Measurements from ENCODE around the gene PCDHGA12. TPM values are rescaled to one million over a fixed set of nuclear protein-coding genes. Genes with fewer than 3 reads are reported as not detected.

Gene PCDHGA12
- total RNA-seq, 1 experiment from 2014 or later = not detected

DNA sequence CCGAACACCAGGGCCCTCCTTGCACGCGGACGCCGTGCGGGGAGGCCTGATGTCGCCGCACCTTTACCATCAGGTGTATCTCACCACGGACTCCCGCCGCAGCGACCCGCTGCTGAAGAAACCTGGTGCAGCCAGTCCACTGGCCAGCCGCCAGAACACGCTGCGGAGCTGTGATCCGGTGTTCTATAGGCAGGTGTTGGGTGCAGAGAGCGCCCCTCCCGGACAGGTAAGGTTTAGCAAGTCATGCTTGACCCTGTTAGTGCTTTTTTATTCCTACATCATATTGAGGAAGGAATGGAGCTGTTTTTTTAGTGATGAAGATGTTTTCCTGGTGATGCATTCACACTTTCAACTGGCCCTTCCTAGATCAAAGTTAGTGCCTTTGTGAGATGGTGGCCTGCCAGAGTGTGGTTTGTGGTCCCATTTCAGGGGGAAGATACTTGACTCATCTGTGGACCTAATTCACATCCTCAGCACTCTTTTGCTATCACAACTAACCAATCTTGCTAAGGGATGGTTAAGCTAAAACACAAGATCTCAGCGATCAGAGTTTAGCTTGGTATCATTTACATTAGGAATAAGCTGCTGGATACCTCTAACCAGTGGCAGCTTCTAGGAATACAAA, 48.1 kb downstream of the PCDHGA12 start:
- Histone ChIP-seq H3K36me3 (peaks cover 38% of the 10 kb centered on the region), H3K9me3 (no peaks in the 10 kb centered on the region), H3K27me3 (no peaks in the 10 kb centered on the region), H3K4me3 (peak overlapping the region; percentile 63)
- peak; percentile 32 for DNase-seq

DNA sequence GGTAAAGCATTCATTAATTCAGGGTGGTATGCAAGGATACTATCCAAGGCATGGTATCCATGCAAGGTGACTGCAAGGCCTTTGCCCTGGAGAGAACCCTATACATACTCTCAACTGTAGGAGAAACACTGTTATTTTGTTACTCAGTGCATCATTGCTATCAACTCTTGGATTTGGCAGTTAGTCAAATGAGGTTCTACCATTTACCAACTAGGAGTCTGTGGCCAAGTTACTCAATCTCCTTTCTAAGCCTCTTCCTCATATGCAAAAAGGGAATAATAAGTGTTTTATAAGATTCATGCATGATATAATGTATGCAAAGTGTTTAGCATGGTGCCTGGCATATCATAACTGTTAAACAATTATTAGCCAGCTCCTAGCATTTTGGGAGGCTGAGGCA, 49.5 kb downstream of the PCDHGA12 start:
- no peaks in the 10 kb centered on the region for H3K27me3 ChIP-seq
- peak overlapping the region; percentile 63 for H3K4me3 ChIP-seq
- no peak for DNase-seq
- no peaks in the 10 kb centered on the region for H3K9me3 ChIP-seq
- peaks cover 47% of the 10 kb centered on the region for H3K36me3 ChIP-seq

Other genes with a start within 250 kb of the PCDHGA12 start
- gene PCDHB16, start 248.1 kb upstream of the PCDHGA12 start, total RNA-seq (2014; rRNA removed; shearing (Covaris generic); ENCODE audit: low replicate concordance) = 0.10 and 1.2 TPM in 2 replicates
- gene PCDHB9, start 243.3 kb upstream of the PCDHGA12 start, total RNA-seq (2014; rRNA removed; shearing (Covaris generic); ENCODE audit: low replicate concordance) = 1.9 TPM in 1 of 2 replicates, not detected in the other
- gene PCDHB10, start 238.2 kb upstream of the PCDHGA12 start, total RNA-seq (2014; rRNA removed; shearing (Covaris generic); ENCODE audit: low replicate concordance) = 0.10 TPM in 1 of 2 replicates, not detected in the other
- gene PCDHB11, start 230.9 kb upstream of the PCDHGA12 start, total RNA-seq (2014; rRNA removed; shearing (Covaris generic); ENCODE audit: low replicate concordance) = 1.0 TPM in 1 of 2 replicates, not detected in the other
- gene PCDHB12, start 221.8 kb upstream of the PCDHGA12 start, total RNA-seq (2014; rRNA removed; shearing (Covaris generic); ENCODE audit: low replicate concordance) = 0.16 TPM in 1 of 2 replicates, not detected in the other
- 0.40 TPM in 1 of 2 replicates, not detected in the other for gene PCDHB13, start 216.6 kb upstream of the PCDHGA12 start, total RNA-seq (2014; rRNA removed; shearing (Covaris generic); ENCODE audit: low replicate concordance)
- gene PCDHB14, start 207.2 kb upstream of the PCDHGA12 start, total RNA-seq (2014; rRNA removed; shearing (Covaris generic); ENCODE audit: low replicate concordance) = 0.74 and 3.8 TPM in 2 replicates
- gene PCDHB15, start 185.1 kb upstream of the PCDHGA12 start, total RNA-seq (2014; rRNA removed; shearing (Covaris generic); ENCODE audit: low replicate concordance) = 0.07 and 2.0 TPM in 2 replicates
- not detected in 2 replicates for gene SLC25A2, start 126.5 kb upstream of the PCDHGA12 start, total RNA-seq (2014; rRNA removed; shearing (Covaris generic); ENCODE audit: low replicate concordance)
- 183 and 217 TPM in 2 replicates for gene TAF7, start 109.7 kb upstream of the PCDHGA12 start, total RNA-seq (2014; rRNA removed; shearing (Covaris generic); ENCODE audit: low replicate concordance)
- gene PCDHGA1, start 100.0 kb upstream of the PCDHGA12 start, total RNA-seq (2014; rRNA removed; shearing (Covaris generic); ENCODE audit: low replicate concordance) = 0.42 and 0.56 TPM in 2 replicates
- gene PCDHGA2, start 91.7 kb upstream of the PCDHGA12 start, total RNA-seq (2014; rRNA removed; shearing (Covaris generic); ENCODE audit: low replicate concordance) = not detected in 2 replicates
- gene PCDHGA3, start 86.7 kb upstream of the PCDHGA12 start, total RNA-seq (2014; rRNA removed; shearing (Covaris generic); ENCODE audit: low replicate concordance) = not detected in 2 replicates
- gene PCDHGB1, start 80.4 kb upstream of the PCDHGA12 start, total RNA-seq (2014; rRNA removed; shearing (Covaris generic); ENCODE audit: low replicate concordance) = 0.59 and 1.3 TPM in 2 replicates
- 0.23 and 0.44 TPM in 2 replicates for gene PCDHGA4, start 75.5 kb upstream of the PCDHGA12 start, total RNA-seq (2014; rRNA removed; shearing (Covaris generic); ENCODE audit: low replicate concordance)
- 1.6 and 2.5 TPM in 2 replicates for gene PCDHGB2, start 70.5 kb upstream of the PCDHGA12 start, total RNA-seq (2014; rRNA removed; shearing (Covaris generic); ENCODE audit: low replicate concordance)
- gene PCDHGA5, start 66.3 kb upstream of the PCDHGA12 start, total RNA-seq (2014; rRNA removed; shearing (Covaris generic); ENCODE audit: low replicate concordance) = not detected in 2 replicates
- gene PCDHGB3, start 60.3 kb upstream of the PCDHGA12 start, total RNA-seq (2014; rRNA removed; shearing (Covaris generic); ENCODE audit: low replicate concordance) = 0.81 TPM in 1 of 2 replicates, not detected in the other
- gene PCDHGA6, start 56.6 kb upstream of the PCDHGA12 start, total RNA-seq (2014; rRNA removed; shearing (Covaris generic); ENCODE audit: low replicate concordance) = 0.20 and 2.3 TPM in 2 replicates
- 0.07 and 0.67 TPM in 2 replicates for gene PCDHGA7, start 47.8 kb upstream of the PCDHGA12 start, total RNA-seq (2014; rRNA removed; shearing (Covaris generic); ENCODE audit: low replicate concordance)
- 0.17 and 0.26 TPM in 2 replicates for gene PCDHGB4, start 42.8 kb upstream of the PCDHGA12 start, total RNA-seq (2014; rRNA removed; shearing (Covaris generic); ENCODE audit: low replicate concordance)
- gene PCDHGA8, start 37.9 kb upstream of the PCDHGA12 start, total RNA-seq (2014; rRNA removed; shearing (Covaris generic); ENCODE audit: low replicate concordance) = 0.03 and 0.59 TPM in 2 replicates
- gene PCDHGB5, start 32.6 kb upstream of the PCDHGA12 start, total RNA-seq (2014; rRNA removed; shearing (Covaris generic); ENCODE audit: low replicate concordance) = 0.53 TPM in 1 of 2 replicates, not detected in the other
- gene PCDHGA9, start 27.7 kb upstream of the PCDHGA12 start, total RNA-seq (2014; rRNA removed; shearing (Covaris generic); ENCODE audit: low replicate concordance) = not detected in 2 replicates
- not detected in 2 replicates for gene PCDHGB6, start 22.5 kb upstream of the PCDHGA12 start, total RNA-seq (2014; rRNA removed; shearing (Covaris generic); ENCODE audit: low replicate concordance)
- 1.0 and 1.2 TPM in 2 replicates for gene PCDHGA10, start 17.5 kb upstream of the PCDHGA12 start, total RNA-seq (2014; rRNA removed; shearing (Covaris generic); ENCODE audit: low replicate concordance)
- 0.10 TPM in 1 of 2 replicates, not detected in the other for gene PCDHGB7, start 12.8 kb upstream of the PCDHGA12 start, total RNA-seq (2014; rRNA removed; shearing (Covaris generic); ENCODE audit: low replicate concordance)
- not detected in 2 replicates for gene PCDHGA11, start 9.5 kb upstream of the PCDHGA12 start, total RNA-seq (2014; rRNA removed; shearing (Covaris generic); ENCODE audit: low replicate concordance)
- 42.3 and 49.8 TPM in 2 replicates for gene PCDHGC3, start 45.5 kb downstream of the PCDHGA12 start, total RNA-seq (2014; rRNA removed; shearing (Covaris generic); ENCODE audit: low replicate concordance)
- not detected in 2 replicates for gene PCDHGC4, start 54.5 kb downstream of the PCDHGA12 start, total RNA-seq (2014; rRNA removed; shearing (Covaris generic); ENCODE audit: low replicate concordance)
- gene PCDHGC5, start 58.6 kb downstream of the PCDHGA12 start, total RNA-seq (2014; rRNA removed; shearing (Covaris generic); ENCODE audit: low replicate concordance) = 0.46 TPM in 1 of 2 replicates, not detected in the other
- 28.4 and 43.9 TPM in 2 replicates for gene DIAPH1, start 188.5 kb downstream of the PCDHGA12 start, total RNA-seq (2014; rRNA removed; shearing (Covaris generic); ENCODE audit: low replicate concordance)
- 122 and 169 TPM in 2 replicates for gene HDAC3, start 206.3 kb downstream of the PCDHGA12 start, total RNA-seq (2014; rRNA removed; shearing (Covaris generic); ENCODE audit: low replicate concordance)
- 13.2 and 15.1 TPM in 2 replicates for gene RELL2, start 206.5 kb downstream of the PCDHGA12 start, total RNA-seq (2014; rRNA removed; shearing (Covaris generic); ENCODE audit: low replicate concordance)
- gene FCHSD1, start 220.9 kb downstream of the PCDHGA12 start, total RNA-seq (2014; rRNA removed; shearing (Covaris generic); ENCODE audit: low replicate concordance) = 3.4 and 5.8 TPM in 2 replicates